ENCODE results near the gene CFAP99.
A peak's percentile ranks its signal among the peaks of the same experiment; 100 is the strongest.

CFAP99 gene

DNA sequence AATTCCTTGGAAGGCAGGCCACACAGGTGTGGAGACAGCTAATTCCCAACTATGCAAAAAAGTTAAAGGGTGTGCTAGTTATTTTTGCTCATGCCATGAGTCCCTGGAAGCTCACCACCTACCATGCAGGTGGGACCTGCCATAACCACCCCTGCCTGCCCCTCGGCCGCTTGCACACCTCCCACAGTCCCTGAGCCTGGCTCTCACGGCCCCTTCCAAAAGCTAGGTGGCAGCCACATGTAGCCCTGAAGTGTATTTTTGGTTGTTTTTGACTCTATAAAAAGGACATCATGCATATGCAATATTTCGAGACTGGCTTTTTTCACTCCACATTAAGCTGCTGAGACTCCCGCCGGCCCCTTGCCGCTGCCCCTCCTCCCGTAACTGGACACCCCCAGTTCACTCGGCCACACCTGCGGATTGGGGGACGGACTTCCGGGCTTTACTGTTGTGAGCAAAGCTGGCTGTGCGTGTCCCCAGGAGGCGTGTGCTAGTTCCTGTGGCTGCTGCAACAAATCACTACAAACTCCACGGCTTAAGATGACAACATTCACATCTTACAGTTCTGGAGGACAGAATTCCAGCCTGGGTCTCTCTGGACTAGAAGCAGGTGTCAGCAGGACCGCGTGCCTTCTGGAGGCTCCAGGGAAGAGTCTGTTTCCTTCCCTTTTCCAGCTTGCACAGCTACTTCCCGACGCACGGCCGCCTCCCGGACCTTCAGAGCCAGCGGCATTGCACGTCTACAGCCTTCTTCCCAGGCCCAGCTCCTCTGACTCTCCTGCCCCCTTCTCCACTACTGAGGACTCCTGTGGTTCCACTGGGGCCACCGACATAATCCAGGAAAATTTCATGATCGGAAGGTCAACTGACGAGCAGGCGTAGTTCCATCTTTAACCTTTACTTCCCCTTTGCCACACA, 25.1 kb upstream of the CFAP99 start:
- no peak for DNase-seq

- no peak for DNase-seq
These were observed 24.2 kb upstream of the CFAP99 start for GRCh38 chr4:2394528-2394927.

GRCh38 chr4:2395038-2395437, 23.7 kb upstream of the CFAP99 start:
- no peak for DNase-seq

DNA sequence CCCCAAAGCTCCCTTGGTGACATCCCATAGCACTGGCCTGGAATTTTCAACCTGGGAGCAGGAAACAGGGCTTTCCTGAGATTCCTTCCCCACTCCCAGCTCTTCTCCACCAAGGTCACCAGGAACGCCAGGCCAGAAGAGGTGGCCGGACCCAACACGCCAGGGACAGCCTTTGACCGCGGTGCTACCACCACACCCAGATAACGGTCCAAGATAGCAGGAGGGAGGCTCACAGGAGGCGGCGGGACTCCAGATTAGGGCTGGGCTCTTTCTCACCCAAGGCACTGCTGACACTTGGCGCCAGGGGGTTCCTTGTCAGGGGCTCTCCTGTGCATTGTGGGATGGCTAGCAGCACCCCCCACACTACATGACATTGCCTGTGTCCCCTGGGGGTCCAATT, 23.2 kb upstream of the CFAP99 start:
- DNase-seq: peak; percentile 83

- no peak for DNase-seq
These were observed 21.9 kb upstream of the CFAP99 start for GRCh38 chr4:2396781-2397368.

DNA sequence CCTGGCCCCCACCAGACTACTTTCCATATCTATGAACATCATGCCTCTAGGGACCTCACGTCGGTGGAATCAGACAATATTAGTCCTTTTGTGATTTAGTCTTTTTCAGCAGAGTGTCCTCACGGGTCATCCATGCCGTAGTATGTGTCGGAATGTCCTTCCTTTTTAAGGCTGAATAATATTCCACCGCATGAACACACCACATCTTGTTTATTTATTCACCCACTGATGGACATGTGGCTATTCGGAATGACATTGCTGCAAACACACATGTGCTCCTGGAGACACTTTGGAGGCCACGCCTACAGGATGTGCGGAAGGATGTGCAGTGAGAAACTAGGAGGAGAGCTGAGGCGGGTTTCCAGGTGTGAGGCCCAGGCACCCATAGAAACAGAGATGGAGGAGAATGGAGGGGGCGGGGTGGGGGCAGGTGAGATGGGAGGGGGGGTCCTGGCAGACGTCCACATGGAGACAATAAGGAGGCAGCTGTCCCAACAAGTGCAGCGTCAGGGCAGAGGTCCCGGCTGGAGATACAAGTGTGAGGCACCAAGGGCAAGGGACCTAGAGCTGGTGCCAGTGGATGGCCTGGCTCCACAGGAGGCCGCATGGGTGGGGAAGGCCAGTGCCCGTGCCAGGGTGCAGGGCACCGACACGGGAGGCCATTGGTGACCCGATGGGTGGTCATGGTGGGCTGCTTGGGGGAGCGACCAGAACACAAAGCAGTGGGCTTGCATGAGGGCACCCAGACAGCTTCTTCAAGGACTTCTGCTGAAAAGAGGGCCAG, 21.0 kb upstream of the CFAP99 start:
- DNase-seq: no peak

- no peak for DNase-seq
These were observed 19.5 kb upstream of the CFAP99 start for GRCh38 chr4:2399216-2399615.

- no peak for DNase-seq
These were observed 19.0 kb upstream of the CFAP99 start for GRCh38 chr4:2399631-2400190.

DNA sequence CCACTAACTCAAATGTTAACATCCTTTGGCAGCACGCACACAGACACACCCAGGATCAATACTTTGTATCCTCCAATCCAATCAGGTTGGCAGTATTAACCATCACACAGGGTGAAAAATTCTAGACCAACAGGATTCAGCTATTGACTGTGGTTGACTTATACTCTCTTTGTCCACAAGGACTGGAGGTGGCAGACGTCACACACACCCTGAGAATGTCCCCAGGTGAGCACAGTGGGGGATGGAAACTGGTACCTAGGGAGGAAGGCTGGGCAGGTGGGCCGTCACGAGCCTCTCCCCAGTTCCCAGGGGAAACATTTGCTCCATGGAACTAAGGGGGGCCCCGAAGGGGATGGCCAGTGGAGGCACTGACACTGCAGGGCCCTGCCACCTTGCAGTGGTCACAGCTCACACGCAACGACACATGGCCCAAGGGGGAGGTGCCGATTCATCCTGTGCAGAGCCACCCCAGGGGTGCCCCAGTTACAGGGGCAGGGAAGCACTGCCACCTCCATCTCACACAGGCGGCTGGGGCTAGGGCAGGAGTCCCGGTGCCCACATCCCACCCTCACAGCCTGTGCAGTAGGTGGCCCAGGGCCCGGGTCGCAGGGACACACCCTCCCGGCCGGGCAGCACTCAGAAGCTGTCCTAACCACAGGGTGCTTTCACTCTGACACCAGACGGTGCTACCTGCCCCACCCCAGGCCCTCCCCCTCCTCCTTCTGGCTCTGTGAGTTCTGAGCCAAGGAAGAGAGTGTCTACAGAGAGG, 17.7 kb upstream of the CFAP99 start:
- DNase-seq: no peak

DNA sequence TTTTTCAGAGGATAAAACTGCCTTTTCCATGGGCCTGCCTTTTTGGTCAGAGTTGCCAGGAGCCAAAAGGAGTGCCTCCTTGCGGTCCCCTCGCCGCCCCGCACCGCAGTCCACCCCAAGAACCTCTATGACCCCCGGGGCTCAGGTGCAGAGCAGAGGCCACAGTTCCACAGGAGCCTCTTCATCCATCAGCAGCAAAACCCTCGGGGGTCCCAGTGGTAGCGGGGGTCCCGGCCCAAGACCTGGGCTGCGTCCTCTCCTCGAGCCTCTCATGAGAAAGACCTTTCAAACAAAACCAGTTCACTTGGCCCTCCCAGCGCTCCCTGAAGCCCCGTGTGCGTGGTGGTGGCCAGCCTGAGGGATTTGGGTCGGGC, 17.2 kb upstream of the CFAP99 start:
- no peak for DNase-seq

GRCh38 chr4:2402048-2402842, 16.5 kb upstream of the CFAP99 start:
- peak; percentile 85 for DNase-seq

DNA sequence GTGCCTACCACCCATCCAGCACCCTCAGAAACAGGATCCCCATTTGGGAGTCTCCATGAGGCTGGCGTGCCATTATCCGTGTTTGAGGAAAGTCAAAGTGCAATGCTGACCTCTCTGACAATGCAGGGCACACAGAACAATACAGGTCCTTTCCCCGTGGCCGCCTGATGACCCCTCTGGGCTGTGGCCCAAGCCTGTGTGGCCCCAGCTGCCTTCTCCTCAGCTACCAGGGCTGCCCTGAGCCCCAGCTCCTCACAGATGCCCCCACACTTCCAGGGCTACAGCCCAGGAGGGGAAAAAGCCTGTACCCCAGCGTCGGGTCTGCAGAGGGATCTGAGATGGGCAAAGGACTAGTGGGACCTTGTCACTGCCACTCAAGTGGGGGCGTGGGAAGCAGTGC, 15.8 kb upstream of the CFAP99 start:
- DNase-seq: no peak

DNA sequence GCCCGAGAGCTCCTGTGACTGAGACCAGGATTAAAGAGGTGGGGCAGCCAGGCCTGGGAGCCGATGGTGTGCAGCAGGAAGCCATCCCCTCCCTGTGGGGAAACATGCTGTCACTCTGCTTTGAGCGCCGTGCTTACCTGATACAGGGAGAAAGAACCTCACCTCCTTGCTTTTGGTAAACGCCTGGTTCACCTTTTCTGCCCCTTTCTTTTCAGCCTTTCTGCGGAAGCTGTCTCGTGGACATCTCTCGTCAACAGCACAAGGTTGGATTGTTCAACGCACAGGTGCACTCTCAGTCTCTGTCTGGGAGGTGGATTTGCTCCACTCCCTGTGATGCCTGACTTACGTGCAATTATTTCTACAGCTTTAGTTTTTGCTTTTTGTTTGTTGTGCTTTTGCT, 12.3 kb upstream of the CFAP99 start:
- no peak for DNase-seq

GRCh38 chr4:2406920-2407319, 11.8 kb upstream of the CFAP99 start:
- DNase-seq: no peak

DNA sequence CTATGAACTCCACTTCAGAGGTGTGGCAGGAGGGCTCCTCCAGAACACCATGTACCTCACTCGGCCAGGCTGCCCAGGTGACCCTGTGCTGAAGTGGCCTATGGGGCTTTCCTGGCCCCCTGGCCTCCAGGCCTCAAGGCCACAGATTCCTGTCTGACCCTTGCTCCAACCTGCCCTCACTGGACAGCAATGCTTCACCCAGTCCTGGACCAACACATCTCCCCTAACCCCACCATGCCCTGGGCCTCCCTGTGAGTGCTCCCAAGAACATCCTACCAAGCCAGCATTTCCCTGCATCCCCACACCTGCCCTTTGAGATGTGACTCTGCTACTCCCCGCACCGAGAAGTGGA, 10.8 kb upstream of the CFAP99 start:
- DNase-seq: no peak

DNA sequence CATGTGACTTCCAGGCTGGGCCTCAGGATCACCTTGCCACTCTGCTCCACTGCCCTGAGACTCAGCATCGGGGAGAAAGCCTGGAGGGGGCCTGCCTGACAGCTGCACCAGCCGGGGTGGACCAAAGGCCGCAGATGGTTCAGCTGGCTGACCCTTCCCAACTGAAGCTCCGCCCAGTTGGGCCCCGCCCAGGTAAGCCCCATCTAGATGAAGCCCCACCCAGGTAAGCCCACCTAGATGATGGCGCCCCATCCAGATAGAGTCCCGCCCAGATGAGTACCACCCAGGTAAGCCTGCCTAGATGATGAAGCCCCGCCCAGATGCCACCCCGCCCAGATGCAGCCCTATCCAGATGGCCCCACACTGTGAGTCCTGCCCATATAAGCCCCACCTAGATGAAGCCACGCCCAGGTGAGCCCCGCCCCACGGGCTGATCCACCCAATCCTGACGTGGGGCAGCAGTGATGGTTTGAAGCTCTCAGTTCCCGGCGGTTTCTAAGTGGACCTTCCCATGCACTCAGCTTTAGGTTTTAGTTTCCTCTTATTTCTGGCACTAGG, 10.3 kb upstream of the CFAP99 start:
- peak; percentile 57 for DNase-seq

DNA sequence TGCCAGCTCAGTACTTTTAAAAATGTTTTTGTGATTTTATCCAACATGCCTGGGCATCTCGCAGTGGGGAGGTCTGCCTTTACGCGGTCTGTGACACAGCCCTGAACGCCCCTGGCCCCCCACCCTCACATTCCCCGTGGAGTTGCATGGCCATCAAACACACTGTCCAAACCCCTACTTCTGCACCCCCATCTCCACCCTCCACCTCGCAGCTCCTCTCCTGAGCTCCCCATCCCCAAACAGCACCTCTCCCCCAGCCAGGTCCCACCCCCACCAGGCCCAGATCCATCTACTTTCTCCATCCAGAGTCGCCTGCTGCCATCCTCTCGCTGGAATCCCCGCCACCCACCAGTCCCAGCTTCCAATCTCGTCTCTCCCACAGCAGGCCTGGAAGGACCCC, 9.8 kb upstream of the CFAP99 start:
- DNase-seq: no peak

- DNase-seq: no peak
These were observed 9.4 kb upstream of the CFAP99 start for GRCh38 chr4:2409381-2409783.

DNA sequence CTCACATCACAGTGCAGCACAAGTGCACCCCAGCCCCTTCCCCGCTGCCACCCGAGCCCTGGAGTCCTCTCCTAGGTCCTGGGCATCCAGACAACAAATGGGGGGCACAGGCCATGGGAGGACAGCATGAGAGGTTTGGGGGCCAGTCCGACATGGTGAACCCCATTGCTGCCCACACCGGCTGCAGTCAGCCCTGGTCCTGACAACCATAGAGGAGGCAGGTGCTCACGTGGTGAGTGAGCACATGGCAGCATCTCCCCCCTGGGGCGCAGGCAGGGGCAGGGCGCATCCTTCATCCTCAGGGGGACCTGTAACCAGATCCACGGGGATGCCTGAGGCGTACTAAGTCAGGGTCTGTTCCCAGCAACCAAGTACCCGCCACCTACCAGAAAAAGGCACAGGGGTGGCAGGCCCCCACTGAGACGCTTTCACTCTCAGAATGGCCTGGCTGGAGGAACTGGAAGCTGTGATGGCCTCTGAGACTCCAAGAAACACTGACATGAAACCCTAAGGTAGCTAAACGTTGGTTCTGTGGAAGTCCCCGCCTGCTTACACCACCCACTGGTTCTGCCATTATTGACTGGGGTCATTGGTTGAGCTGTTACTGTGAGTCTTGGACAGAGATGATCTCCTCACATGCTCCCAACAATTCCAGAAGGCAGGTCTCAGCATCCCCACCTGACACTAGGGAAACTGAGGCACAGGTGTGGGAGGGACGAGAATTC, 6.8 kb upstream of the CFAP99 start:
- DNase-seq: no peak

- peak; percentile 53 for DNase-seq
These were observed 6.2 kb upstream of the CFAP99 start for GRCh38 chr4:2412534-2412884.
